HUES48 (cell line): Measurements from ENCODE around the gene TMEM187.
"Not testable (repeated sequence)": the region's sequence is repeated elsewhere in the genome, so short reads cannot be mapped to it uniquely, and the experiment has no call there.

Experiments used
- H3K27ac ChIP-seq: one replicate; pipeline ENCODE4 v1.7.0; 2013; ENCODE audit warnings: low read depth, low read length, inconsistent platforms
- H3K27me3 ChIP-seq: 2 replicates; pipeline ENCODE4 v1.6.1; 2013; ENCODE audit warnings: mild to moderate bottlenecking, low read length; ENCODE audit not compliant: control insufficient read depth, insufficient read depth
- H3K36me3 ChIP-seq: 2 replicates; pipeline ENCODE4 v1.6.1; 2013; ENCODE audit warnings: low read length; ENCODE audit not compliant: control insufficient read depth, insufficient read depth
- H3K4me1 ChIP-seq: 2 replicates; pipeline ENCODE4 v1.6.1; 2013; ENCODE audit warnings: mild to moderate bottlenecking, low read length; ENCODE audit not compliant: control insufficient read depth, insufficient read depth
- H3K4me3 ChIP-seq: 2 replicates; pipeline ENCODE4 v1.5.1; 2013; ENCODE audit warnings: mild to moderate bottlenecking, low read depth, low read length
- H3K9ac ChIP-seq: 2 replicates; pipeline ENCODE4 v1.6.1; 2013; ENCODE audit warnings: mild to moderate bottlenecking, low read depth, low read length, moderate library complexity
- H3K9me3 ChIP-seq: 2 replicates; pipeline ENCODE4 v1.6.1; 2013; ENCODE audit warnings: low read length; ENCODE audit not compliant: control insufficient read depth, insufficient read depth

The TMEM187 gene

GRCh38 chrX:153992180-153992579 is 19.6 kb downstream of the TMEM187 start:
- Histone ChIP-seq H3K36me3 (no peaks in the 10 kb centered on the region), H3K4me3 (no peak overlapping the region), H3K27me3 (no peaks in the 10 kb centered on the region), H3K9me3 (peaks cover 18% of the 10 kb centered on the region), H3K4me1 (no peaks in the 10 kb centered on the region), H3K27ac (no peak overlapping the region), H3K9ac (no peak overlapping the region)

GRCh38 chrX:153993079-153993478 is 20.5 kb downstream of the TMEM187 start:
- Histone ChIP-seq H3K9ac (no peak overlapping the region), H3K9me3 (peaks cover 18% of the 10 kb centered on the region), H3K36me3 (no peaks in the 10 kb centered on the region), H3K27me3 (no peaks in the 10 kb centered on the region), H3K4me3 (no peak overlapping the region), H3K27ac (no peak overlapping the region), H3K4me1 (no peaks in the 10 kb centered on the region)

DNA sequence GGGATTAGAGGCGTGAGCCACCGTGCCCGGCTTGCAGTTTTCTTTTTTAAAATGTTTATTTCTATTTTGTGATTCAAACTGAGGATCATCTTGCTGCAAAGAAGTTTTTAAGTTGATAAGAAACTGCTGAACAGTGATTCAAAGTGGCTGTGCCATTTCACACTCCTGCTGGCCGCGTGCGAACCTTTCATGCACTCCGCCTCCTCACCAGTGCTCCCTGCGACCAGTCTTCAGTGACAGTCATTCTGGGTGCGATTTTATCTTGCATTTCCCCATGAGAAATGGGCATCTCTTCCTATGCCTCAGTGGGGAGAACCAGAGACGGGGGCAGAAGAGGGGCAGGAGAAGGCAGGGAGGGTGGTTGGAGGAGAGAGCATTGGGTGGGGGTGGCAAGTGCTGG is 21.4 kb downstream of the TMEM187 start:
- no peaks in the 10 kb centered on the region for H3K4me1 ChIP-seq
- H3K27me3 ChIP-seq, result no peaks in the 10 kb centered on the region
- H3K36me3 ChIP-seq, result no peaks in the 10 kb centered on the region
- H3K9me3 ChIP-seq, result peaks cover 18% of the 10 kb centered on the region
- no peak overlapping the region for H3K9ac ChIP-seq
- no peak overlapping the region for H3K27ac ChIP-seq
- H3K4me3 ChIP-seq, result no peak overlapping the region

DNA sequence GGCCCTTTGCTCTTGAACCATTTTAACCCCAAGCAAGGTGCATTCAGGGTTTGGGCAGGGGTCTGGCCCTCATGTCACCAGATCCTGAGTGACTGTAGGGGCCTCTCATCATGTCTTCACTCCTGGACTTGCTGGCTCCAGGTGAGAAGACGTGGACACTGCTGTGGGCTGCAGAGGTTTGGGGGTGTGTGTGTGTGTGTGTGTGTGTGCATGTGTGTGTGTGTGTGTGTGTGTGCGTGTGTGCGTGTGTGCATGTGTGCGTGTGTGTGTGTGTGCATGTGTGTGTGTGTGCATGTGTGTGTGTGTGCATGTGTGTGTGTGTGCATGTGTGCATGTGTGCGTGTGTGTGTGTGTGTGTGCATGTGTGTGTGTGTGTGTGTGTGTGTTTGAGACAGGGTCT is 21.8 kb downstream of the TMEM187 start:
- not testable (repeated sequence) for H3K36me3 ChIP-seq, H3K27ac ChIP-seq, H3K4me1 ChIP-seq, H3K27me3 ChIP-seq, H3K4me3 ChIP-seq, H3K9ac ChIP-seq
- peaks cover 22% of the 10 kb centered on the region for H3K9me3 ChIP-seq

GRCh38 chrX:153995504-153995903 is 22.9 kb downstream of the TMEM187 start:
- H3K9me3 ChIP-seq, result peaks cover 16% of the 10 kb centered on the region
- H3K36me3 ChIP-seq, result no peaks in the 10 kb centered on the region
- H3K27ac ChIP-seq, result no peak overlapping the region
- H3K4me3 ChIP-seq, result no peak overlapping the region
- H3K9ac ChIP-seq, result no peak overlapping the region
- H3K4me1 ChIP-seq, result no peaks in the 10 kb centered on the region
- H3K27me3 ChIP-seq, result no peaks in the 10 kb centered on the region

DNA sequence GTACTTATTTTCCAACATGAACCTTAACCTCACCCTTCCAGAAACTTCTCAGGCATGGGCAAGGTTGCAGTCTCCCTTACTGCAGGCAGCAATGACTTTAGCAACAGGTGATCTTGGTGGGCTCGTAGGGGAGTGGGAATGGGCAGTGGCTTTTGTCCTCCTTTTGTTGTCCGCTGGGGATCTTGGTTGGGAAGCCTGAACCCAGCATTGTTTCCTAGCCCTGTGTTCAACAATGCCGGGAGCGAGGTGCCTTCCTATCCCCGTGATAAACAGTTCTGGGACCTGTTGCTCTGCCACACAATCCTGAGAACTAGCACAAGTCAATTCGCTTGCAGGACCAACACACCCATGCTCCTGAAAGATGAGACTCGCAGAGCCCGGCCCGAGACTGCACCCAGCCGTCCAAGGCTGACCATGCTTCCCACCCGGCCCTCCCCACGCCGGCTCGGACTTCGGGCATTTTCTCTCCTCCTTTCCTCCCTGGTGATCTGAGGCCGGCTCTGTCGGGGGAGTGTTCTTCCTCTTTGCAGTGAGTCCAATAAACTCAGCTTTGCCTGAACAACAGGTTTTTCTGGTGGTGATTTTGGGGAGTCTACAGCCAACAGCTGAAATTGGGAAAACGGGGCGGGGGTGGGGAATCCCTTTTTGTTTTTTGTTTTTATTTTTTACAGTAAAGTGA is 26.9 kb downstream of the TMEM187 start:
- no peak overlapping the region for H3K9ac ChIP-seq

GRCh38 chrX:154000051-154000450 is 27.5 kb downstream of the TMEM187 start:
- H3K27ac ChIP-seq, result no peak overlapping the region
- no peak overlapping the region for H3K9ac ChIP-seq
- H3K36me3 ChIP-seq, result no peaks in the 10 kb centered on the region
- no peaks in the 10 kb centered on the region for H3K4me1 ChIP-seq
- peaks cover 39% of the 10 kb centered on the region for H3K9me3 ChIP-seq
- H3K4me3 ChIP-seq, result no peak overlapping the region
- H3K27me3 ChIP-seq, result no peaks in the 10 kb centered on the region

More for the DNA sequence above, 26.9 kb downstream of the TMEM187 start:
- H3K27me3 ChIP-seq, result no peaks in the 10 kb centered on the region
- H3K4me3 ChIP-seq, result no peak overlapping the region
- H3K36me3 ChIP-seq, result no peaks in the 10 kb centered on the region
- H3K4me1 ChIP-seq, result no peaks in the 10 kb centered on the region
- H3K27ac ChIP-seq, result peak overlapping the region; percentile 12
- H3K9me3 ChIP-seq, result peaks cover 41% of the 10 kb centered on the region

GRCh38 chrX:154002215-154002719 is 29.7 kb downstream of the TMEM187 start:
- no peak overlapping the region; the same call in 1 of the 2 replicates for H3K9ac ChIP-seq
- H3K36me3 ChIP-seq, result no peaks in the 10 kb centered on the region
- H3K27me3 ChIP-seq, result no peaks in the 10 kb centered on the region
- H3K27ac ChIP-seq, result peak overlapping the region; percentile 50
- H3K4me1 ChIP-seq, result no peaks in the 10 kb centered on the region
- H3K9me3 ChIP-seq, result peaks cover 39% of the 10 kb centered on the region
- H3K4me3 ChIP-seq, result no peak overlapping the region

GRCh38 chrX:154004315-154004714 is 31.8 kb downstream of the TMEM187 start:
- Histone ChIP-seq H3K9me3 (peaks cover 36% of the 10 kb centered on the region), H3K4me1 (no peaks in the 10 kb centered on the region), H3K36me3 (no peaks in the 10 kb centered on the region), H3K27ac (no peak overlapping the region), H3K4me3 (no peak overlapping the region), H3K9ac (no peak overlapping the region), H3K27me3 (no peaks in the 10 kb centered on the region)

DNA sequence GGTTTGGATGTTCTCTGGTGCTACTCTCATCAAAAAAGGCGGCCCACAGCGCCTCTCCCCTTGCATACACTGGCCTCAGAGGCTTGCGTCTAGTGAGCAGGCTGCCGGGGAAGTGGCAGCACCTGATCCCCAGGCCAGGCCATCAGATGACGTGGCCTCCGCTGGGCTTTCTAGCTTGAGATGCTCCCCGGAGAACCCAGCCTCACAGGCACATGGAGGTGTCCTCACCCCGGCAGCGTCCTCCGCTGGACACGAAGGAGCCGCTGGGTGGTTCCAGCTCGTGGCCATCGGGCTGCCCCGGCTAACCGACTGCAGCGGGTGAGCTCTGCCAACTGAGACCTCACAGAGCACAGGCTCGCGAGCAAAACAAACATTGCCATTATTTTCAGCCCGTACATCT is 34.4 kb downstream of the TMEM187 start:
- H3K9ac ChIP-seq, result no peak overlapping the region
- peaks cover 6% of the 10 kb centered on the region for H3K36me3 ChIP-seq
- no peaks in the 10 kb centered on the region for H3K4me1 ChIP-seq
- no peak overlapping the region for H3K4me3 ChIP-seq
- no peak overlapping the region for H3K27ac ChIP-seq
- peaks cover 26% of the 10 kb centered on the region; the same call in 1 of the 2 replicates for H3K9me3 ChIP-seq
- no peaks in the 10 kb centered on the region for H3K27me3 ChIP-seq

GRCh38 chrX:154008521-154008920 is 36.0 kb downstream of the TMEM187 start:
- Histone ChIP-seq H3K36me3 (peaks cover 18% of the 10 kb centered on the region), H3K27me3 (no peaks in the 10 kb centered on the region), H3K9ac (no peak overlapping the region), H3K4me1 (no peaks in the 10 kb centered on the region), H3K27ac (no peak overlapping the region), H3K9me3 (peaks cover 21% of the 10 kb centered on the region; the same call in 1 of the 2 replicates), H3K4me3 (no peak overlapping the region)
